BE2C (cell line): ENCODE results near the gene CHST2.

Source experiments
- DNase-seq: peaks from one replicate; pipeline ENCODE4 v3.0.0-alpha.2; 2020
- H3K27me3 ChIP-seq: fragments of 250-450 bp; sonication (Bioruptor Pico); 2 replicates; pipeline ENCODE4 v1.5.1; 2020; ENCODE audit warnings: mild to moderate bottlenecking
- H3K36me3 ChIP-seq: fragments of 250-450 bp; sonication (Bioruptor Pico); 2 replicates; pipeline ENCODE4 v1.5.1; 2020; ENCODE audit warnings: mild to moderate bottlenecking
- H3K4me1 ChIP-seq: fragments of 250-450 bp; sonication (Bioruptor Pico); 2 replicates; pipeline ENCODE4 v1.5.1; 2020
- H3K4me3 ChIP-seq: 2 replicates; pipeline ENCODE4 v1.5.1; 2011; ENCODE audit warnings: low read depth, low read length
- H3K9me3 ChIP-seq: fragments of 250-450 bp; sonication (Bioruptor Pico); 2 replicates; pipeline ENCODE4 v1.5.1; 2020
- TF ChIP-seq, protein P1 (sequence below): IDR thresholded peaks from 2 replicates; pipeline ENCODE4 v1.5.1; 2012; ENCODE audit warnings: mild to moderate bottlenecking, low read depth, low read length

The CHST2 gene

DNA sequence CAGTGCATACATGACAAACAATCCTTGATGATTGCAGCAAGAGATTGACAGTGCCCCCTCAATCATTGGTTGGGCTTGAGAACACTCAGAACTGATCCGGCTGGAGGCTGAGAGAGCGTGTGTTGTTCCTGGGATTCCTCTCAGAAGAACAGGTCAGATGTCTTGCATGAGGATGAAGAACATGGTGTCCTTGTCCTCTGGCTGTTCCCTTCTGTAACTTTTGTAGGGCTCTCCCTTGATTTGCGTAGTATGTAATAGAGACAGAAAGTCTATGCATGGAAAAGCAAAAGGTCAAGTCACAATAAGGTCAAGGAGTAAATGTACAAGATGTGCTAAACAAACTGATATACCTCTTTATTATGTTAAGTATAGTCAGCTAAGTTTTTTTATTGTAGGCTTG, 8.2 kb downstream of the CHST2 start:
- Histone ChIP-seq H3K4me3 (no peak overlapping the region), H3K36me3 (no peaks in the 10 kb centered on the region), H3K9me3 (no peaks in the 10 kb centered on the region), H3K4me1 (no peaks in the 10 kb centered on the region), H3K27me3 (no peaks in the 10 kb centered on the region)
- TF ChIP-seq, protein P1, sequence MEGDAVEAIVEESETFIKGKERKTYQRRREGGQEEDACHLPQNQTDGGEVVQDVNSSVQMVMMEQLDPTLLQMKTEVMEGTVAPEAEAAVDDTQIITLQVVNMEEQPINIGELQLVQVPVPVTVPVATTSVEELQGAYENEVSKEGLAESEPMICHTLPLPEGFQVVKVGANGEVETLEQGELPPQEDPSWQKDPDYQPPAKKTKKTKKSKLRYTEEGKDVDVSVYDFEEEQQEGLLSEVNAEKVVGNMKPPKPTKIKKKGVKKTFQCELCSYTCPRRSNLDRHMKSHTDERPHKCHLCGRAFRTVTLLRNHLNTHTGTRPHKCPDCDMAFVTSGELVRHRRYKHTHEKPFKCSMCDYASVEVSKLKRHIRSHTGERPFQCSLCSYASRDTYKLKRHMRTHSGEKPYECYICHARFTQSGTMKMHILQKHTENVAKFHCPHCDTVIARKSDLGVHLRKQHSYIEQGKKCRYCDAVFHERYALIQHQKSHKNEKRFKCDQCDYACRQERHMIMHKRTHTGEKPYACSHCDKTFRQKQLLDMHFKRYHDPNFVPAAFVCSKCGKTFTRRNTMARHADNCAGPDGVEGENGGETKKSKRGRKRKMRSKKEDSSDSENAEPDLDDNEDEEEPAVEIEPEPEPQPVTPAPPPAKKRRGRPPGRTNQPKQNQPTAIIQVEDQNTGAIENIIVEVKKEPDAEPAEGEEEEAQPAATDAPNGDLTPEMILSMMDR: no peak
- no peak for DNase-seq

DNA sequence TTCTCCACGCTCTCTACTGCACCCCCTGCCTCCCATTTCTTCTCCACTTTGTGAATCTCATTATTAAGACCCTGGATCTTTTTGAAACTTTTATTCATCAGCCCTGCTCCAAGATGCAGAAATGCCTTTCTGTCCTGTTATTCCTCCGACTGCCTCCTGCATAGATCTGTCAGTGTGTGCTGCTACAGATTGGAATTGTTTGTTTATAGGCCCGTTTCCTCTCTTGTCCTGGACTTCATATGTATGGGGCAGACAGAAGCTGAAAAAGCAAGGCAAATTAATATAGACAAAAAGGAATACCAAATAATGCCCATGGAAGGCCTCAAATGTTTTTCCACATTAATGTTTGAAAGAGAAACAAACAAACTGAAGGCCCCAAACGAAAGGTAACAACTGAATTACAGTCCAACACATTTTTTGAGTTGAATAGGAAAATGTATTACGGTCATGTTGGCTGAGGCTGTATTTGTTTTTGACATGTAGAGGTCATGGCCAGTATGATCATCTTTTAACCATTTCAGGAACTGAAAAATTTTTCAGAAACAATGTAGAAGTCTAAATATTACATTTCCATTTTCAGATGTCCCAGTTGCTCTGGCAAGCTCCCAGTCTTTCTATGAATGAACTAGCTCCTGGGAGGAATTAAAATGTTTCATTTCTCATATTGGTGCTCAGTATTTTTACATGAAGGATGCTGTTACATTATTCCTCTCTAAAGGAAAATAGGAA, 8.8 kb downstream of the CHST2 start:
- DNase-seq: no peak
- H3K27me3 ChIP-seq: no peaks in the 10 kb centered on the region
- TF ChIP-seq, protein P1: no peak
- no peak overlapping the region for H3K4me3 ChIP-seq
- H3K36me3 ChIP-seq: no peaks in the 10 kb centered on the region
- H3K9me3 ChIP-seq: no peaks in the 10 kb centered on the region
- no peaks in the 10 kb centered on the region for H3K4me1 ChIP-seq

DNA sequence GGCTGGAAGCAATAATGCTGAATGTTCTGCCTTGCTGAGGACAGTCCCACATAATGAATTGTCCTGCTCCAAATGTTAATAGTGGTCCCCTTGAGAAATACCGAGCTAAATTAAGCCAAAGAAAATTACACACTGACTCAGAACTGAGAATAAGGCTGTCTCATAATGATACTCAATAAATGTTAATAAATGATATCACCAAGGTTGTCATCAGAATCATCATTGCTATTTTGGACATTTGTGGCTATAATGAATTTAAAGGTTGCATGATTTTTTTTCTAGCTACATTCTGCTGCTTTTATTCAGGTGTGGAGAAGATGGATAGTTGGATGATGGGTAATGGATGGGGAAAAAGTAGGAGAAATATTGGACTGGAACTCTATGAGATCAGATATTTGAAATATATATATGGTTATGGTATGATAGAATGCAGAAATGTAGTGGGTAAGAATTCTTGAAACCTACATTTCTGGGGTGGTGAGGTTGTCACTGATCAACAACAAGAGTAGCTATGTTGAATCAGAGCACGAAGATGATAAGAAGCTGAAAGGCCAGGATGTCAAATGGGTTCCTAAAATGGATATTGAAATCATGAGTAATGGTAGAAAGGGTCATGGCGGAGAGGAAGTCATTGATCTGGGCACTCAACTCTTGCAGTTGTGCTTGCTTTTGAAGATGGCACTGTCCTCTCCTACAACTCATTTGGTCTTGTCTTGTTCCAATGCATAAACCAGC, 12.8 kb downstream of the CHST2 start:
- Histone ChIP-seq H3K36me3 (no peaks in the 10 kb centered on the region), H3K27me3 (no peaks in the 10 kb centered on the region), H3K4me3 (no peak overlapping the region), H3K9me3 (no peaks in the 10 kb centered on the region), H3K4me1 (no peaks in the 10 kb centered on the region)
- DNase-seq: no peak
- TF ChIP-seq, protein P1: no peak

DNA sequence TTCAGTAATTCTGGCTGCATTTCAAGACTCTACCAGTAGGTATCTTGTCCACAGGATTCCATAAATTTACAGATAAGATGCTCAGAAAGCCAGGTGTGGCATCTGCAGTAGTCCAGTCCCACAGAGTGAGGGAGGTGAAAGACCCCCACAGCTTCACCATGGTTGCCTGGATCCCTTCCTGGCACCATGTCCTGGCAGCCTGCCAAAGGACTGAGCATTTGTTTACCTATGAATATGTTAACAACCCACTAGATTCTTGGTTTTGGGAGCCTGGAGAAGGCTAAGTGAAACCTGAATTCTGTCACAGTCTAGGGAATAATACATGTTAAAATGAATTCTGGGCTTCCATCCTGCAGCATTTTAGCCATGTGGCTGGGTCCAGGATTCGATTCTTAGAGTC, 14.9 kb downstream of the CHST2 start:
- Histone ChIP-seq H3K4me1 (no peaks in the 10 kb centered on the region), H3K9me3 (no peaks in the 10 kb centered on the region), H3K4me3 (no peak overlapping the region), H3K36me3 (no peaks in the 10 kb centered on the region), H3K27me3 (no peaks in the 10 kb centered on the region)
- TF ChIP-seq, protein P1: no peak
- peak; percentile 31 for DNase-seq

DNA sequence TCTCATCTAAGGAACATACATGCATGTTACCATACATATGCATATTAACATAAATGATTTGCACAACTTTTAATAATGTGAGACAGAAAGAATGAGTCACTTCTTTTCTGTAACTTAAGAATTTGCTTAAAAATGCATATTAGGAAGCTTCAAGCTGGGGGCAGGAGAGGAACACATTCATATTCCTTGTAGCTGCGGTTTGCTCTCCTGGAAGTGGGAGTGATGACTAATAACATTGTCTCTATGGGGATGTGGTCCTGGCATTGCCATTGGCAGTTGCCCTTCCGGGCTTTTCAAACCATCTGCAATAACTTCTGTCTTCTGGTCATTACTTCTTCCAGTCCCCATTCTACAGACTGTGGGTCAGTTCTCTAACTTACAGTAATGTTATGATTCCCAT, 15.6 kb downstream of the CHST2 start:
- no peak overlapping the region for H3K4me3 ChIP-seq
- no peaks in the 10 kb centered on the region for H3K36me3 ChIP-seq
- H3K9me3 ChIP-seq: no peaks in the 10 kb centered on the region
- no peak for DNase-seq
- TF ChIP-seq, protein P1: no peak
- H3K27me3 ChIP-seq: no peaks in the 10 kb centered on the region
- no peaks in the 10 kb centered on the region for H3K4me1 ChIP-seq

DNA sequence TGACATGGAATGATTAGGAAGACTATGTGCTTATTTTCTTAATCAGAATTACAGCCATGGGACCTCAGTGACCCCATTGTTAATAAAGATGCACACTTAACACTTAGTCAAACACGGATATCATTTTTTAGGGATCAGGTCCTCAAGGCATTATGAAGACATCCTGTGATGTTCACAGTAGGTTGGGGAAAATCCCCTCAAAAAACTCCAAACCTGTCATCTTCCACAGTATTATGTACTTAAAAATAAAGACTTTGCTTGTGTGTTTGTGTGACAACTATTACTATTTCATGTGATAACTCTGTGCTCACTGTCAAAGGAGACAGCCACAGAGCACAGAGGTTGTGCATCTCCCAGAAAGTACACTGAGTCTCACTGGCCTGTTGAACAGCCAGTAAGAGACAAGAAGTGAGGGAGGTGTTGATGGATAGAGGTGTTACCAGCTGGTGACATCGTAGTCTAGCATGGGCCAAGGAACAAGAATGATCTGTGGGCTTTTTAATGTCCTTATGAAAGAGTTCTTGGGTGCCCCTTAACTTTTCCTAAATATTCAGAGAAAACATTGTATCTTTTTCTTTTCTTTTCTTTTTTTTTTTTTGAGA, 18.0 kb downstream of the CHST2 start:
- Histone ChIP-seq H3K4me1 (no peaks in the 10 kb centered on the region), H3K27me3 (no peaks in the 10 kb centered on the region), H3K36me3 (no peaks in the 10 kb centered on the region), H3K4me3 (no peak overlapping the region), H3K9me3 (no peaks in the 10 kb centered on the region)
- TF ChIP-seq, protein P1: no peak
- no peak for DNase-seq
